ENCODE results near the gene NUP98. TPM values are rescaled to one million over a fixed set of nuclear protein-coding genes. Genes with fewer than 3 reads are reported as not detected.
"Not testable (repeated sequence)": the region's sequence is repeated elsewhere in the genome, so short reads cannot be mapped to it uniquely, and the experiment has no call there.

Gene NUP98
- total and polyA plus RNA-seq, 2 of the 13 experiments (the other 11 are each of a cell fraction or from before 2014, with no cell fraction given), result 76.6 to 85.3 TPM

DNA sequence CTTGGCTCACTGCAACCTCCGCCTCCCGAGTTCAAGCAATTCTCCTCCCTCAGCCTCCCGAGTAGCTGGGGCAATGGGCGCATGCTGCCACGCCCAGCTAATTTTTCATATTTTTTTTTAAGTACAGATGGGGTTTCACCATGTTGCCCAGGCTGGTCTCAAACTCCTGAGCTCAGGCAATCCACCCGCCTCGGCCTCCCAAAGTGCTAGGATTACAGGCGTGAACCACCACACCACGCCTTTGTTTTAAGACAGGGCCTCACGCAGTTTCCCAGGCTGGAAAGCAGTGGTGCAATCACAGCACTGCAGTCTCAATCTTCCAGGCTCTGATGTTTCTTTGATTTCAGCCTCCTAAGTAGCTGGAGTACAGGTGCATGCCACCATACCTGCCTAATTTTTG is 3.0 kb downstream of the NUP98 start:
- H3K4me3 ChIP-seq (replicated peaks in 1 of 3; ENCODE audit: insufficient read depth in 1 of 3, low read depth in 2 of 3, low read length in 3 of 3); intact Hi-C loops (cut with micrococcal nuclease; ENCODE audit: unreplicated experiment); FAIRE-seq; ATAC-seq; DNase-seq (ENCODE audit: low spot score); H3K27me3 ChIP-seq (ENCODE audit: control insufficient read depth in 1 of 2, insufficient read depth in 2 of 2, low read length in 2 of 2); POLR2A ChIA-PET; CTCF ChIA-PET (ENCODE audit: low intra/inter-chr PET ratio, low total read pairs); BruUV-seq (replicated peaks); H3K27ac ChIP-seq (ENCODE audit: extremely low read length, insufficient read depth, low read length); H3K9ac ChIP-seq (ENCODE audit: insufficient read depth, low read depth, low read length); H3K9me3 ChIP-seq (ENCODE audit: low read length); H2AFZ ChIP-seq (ENCODE audit: low read length); in situ Hi-C loops (cut with HindIII; ENCODE audit: extremely low pct_ligation_motif_present, low pct_unique_long_range_greater_than_20kb): not testable (repeated sequence)
- WGBS (ENCODE audit: low lambda C conversion rate), result 98% methylated on average over 10 of the region's 10 CpGs
- Histone ChIP-seq H3K4me1 (ENCODE audit: insufficient read depth, low read length) (peaks cover 32% of the 10 kb centered on the region), H3K79me2 (ENCODE audit: insufficient read depth, low read length) (peaks cover 72% of the 10 kb centered on the region), H3K36me3 (replicated peaks in 1 of 2; ENCODE audit: control insufficient read depth in 1 of 2, insufficient read depth in 2 of 2, low read length in 2 of 2) (peaks cover 3 to 24% of the 10 kb centered on the region in 2 experiments; a peak in 4 of 5 replicates), H4K20me1 (ENCODE audit: insufficient read depth, low read length) (peaks cover 26% of the 10 kb centered on the region), H3K4me2 (ENCODE audit: low read depth, low read length) (peak overlapping the region; percentile 13; the same call in 1 of the 2 replicates)
- 0 out of 2 replicates have a peak, but pooled peaks have one; percentile 12 for TF ChIP-seq ZNF629 (CRISPR knock-in tag; conservative IDR thresholded peaks at IDR 0.05)

DNA sequence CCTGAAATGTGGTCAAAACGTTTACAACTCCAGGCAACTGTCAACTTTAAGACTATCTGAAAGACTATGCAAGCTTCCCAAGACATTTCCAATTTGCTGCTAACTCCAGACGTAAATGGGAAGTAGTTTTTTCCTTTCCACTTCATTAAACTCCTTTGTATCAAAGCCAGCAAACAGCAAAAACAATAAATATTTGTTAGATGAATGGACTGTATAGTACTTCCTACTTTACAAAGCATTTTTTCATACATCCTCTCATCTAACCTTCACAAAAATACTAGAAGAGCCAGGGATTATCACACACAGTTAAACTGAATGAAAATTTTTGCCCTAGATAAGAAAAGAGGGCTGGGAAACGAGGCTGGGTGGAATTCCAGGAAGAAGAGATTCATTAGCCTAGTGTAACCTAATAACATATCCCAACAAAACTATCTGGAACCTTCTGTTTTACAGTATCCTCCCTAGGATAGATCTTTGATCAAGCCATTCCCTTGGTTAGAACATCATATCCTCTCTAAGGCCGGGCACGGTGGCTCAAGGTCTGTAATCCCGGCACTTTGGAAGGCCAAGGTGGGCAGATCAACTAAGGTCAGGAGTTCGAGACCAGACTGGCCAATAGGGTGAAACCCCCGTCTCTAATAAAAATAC is 10.4 kb downstream of the NUP98 start:
- Histone ChIP-seq H3K4me1 (ENCODE audit: insufficient read depth, low read length) (peaks cover 17% of the 10 kb centered on the region), H3K4me2 (ENCODE audit: low read depth, low read length) (no peak overlapping the region), H3K36me3 (replicated peaks in 1 of 2; ENCODE audit: control insufficient read depth in 1 of 2, insufficient read depth in 2 of 2, low read length in 2 of 2) (peaks cover 2 to 33% of the 10 kb centered on the region in 2 experiments; a peak in 3 of 5 replicates), H3K79me2 (ENCODE audit: insufficient read depth, low read length) (peaks cover 92% of the 10 kb centered on the region), H3K27ac (ENCODE audit: extremely low read length, insufficient read depth, low read length) (no peak overlapping the region), H3K9me3 (ENCODE audit: low read length) (no peaks in the 10 kb centered on the region), H4K20me1 (ENCODE audit: insufficient read depth, low read length) (peaks cover 27% of the 10 kb centered on the region), H3K27me3 (ENCODE audit: control insufficient read depth in 1 of 2, insufficient read depth in 2 of 2, low read length in 2 of 2) (no peaks in the 10 kb centered on the region), H2AFZ (ENCODE audit: low read length) (no peak overlapping the region), H3K9ac (ENCODE audit: insufficient read depth, low read depth, low read length) (no peak overlapping the region), H3K4me3 (replicated peaks in 1 of 3; ENCODE audit: insufficient read depth in 1 of 3, low read depth in 2 of 3, low read length in 3 of 3) (no peak overlapping the region)
- ChIA-PET CTCF (ENCODE audit: low intra/inter-chr PET ratio, low total read pairs) (no interaction called here), POLR2A (no interaction called here)
- 97% methylated on average over 8 of the region's 8 CpGs for WGBS (ENCODE audit: low lambda C conversion rate)
- ATAC-seq (no peak), DNase-seq (ENCODE audit: low spot score) (no peak), FAIRE-seq (no peak)
- in situ Hi-C loops (cut with HindIII; ENCODE audit: extremely low pct_ligation_motif_present, low pct_unique_long_range_greater_than_20kb), result no loop called here
- intact Hi-C loops (cut with micrococcal nuclease; ENCODE audit: unreplicated experiment), result no loop called here
- BruUV-seq (replicated peaks), result TSS peak; percentile 4
- TF ChIP-seq NBN (conservative IDR thresholded peaks at IDR 0.05) (no peak), ZNF777 (CRISPR knock-in tag; IDR thresholded peaks at IDR 0.05) (no peak), TEAD2 (CRISPR knock-in tag; IDR thresholded peaks at IDR 0.05) (no peak), CENPX (CRISPR knock-in tag; IDR thresholded peaks at IDR 0.05) (no peak), ZNF570 (CRISPR knock-in tag; IDR thresholded peaks at IDR 0.05; ENCODE audit: borderline replicate concordance) (no peak), ZSCAN25 (CRISPR knock-in tag; IDR thresholded peaks at IDR 0.05) (no peak), NFE2 (CRISPR knock-in tag; IDR thresholded peaks at IDR 0.05) (no peak)
- TF ChIP-seq, protein P1, sequence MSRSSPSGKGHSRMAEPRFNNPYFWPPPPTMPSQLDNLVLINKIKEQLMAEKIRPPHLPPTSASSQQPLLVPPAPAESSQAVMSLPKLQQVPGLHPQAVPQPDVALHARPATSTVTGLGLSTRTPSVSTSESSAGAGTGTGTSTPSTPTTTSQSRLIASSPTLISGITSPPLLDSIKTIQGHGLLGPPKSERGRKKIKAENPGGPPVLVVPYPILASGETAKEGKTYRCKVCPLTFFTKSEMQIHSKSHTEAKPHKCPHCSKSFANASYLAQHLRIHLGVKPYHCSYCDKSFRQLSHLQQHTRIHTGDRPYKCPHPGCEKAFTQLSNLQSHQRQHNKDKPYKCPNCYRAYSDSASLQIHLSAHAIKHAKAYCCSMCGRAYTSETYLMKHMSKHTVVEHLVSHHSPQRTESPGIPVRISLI (CRISPR knock-in tag; IDR thresholded peaks at IDR 0.05; ENCODE audit: borderline replicate concordance), result no peak
